GM12891 (cell line): ENCODE data around the gene SIRPA.

ENCODE experiments used
- POLR2A ChIP-seq: IDR thresholded peaks from 2 replicates; pipeline ENCODE4 v1.6.1; 2011; ENCODE audit warnings: low read depth, low read length, control low read depth
- POLR2AphosphoS5 ChIP-seq: IDR thresholded peaks from 2 replicates; pipeline ENCODE4 v1.6.1; 2011; ENCODE audit warnings: low read depth, low read length, control low read depth
- TAF1 ChIP-seq: IDR thresholded peaks from 2 replicates; pipeline ENCODE4 v1.6.1; 2011; ENCODE audit warnings: low read depth, low read length, control low read depth

- TF ChIP-seq POLR2AphosphoS5 (no peak), POLR2A (no peak), TAF1 (no peak)
Observed at GRCh38 chr20:1861347-1861976, 33.7 kb upstream of the SIRPA start.
